H1 (cell line): Measurements from ENCODE around the gene AP1M2. TPM values are rescaled to one million over a fixed set of nuclear protein-coding genes. Genes with fewer than 3 reads are reported as not detected.

Source experiments
- ATF2 ChIP-seq: IDR thresholded peaks from 2 replicates; pipeline ENCODE4 v1.6.1; 2012; ENCODE audit warnings: low read length, inconsistent platforms
- BRCA1 ChIP-seq: IDR thresholded peaks from 2 replicates; pipeline ENCODE4 v1.6.1; 2012; ENCODE audit warnings: low read depth, low read length, improper control_type of control experiment
- POLR2A ChIP-seq, 2 experiments: IDR thresholded peaks; 1 replicate in 1 of 2; 2 replicates in 1 of 2; pipeline ENCODE4 v1.6.1; 2011; ENCODE audit warnings: low read depth in 2 of 2, low read length in 2 of 2, mild to moderate bottlenecking in 2 of 2; ENCODE audit errors: control extremely low read depth in 1 of 2
- SIN3A ChIP-seq, 2 experiments: IDR thresholded peaks in 1 of 2; conservative IDR thresholded peaks in 1 of 2; 2 replicates each; pipeline ENCODE4 v1.6.1; 2011 to 2012; ENCODE audit warnings: low read length in 2 of 2, improper control_type of control experiment in 1 of 2, low read depth in 1 of 2, mild to moderate bottlenecking in 1 of 2
- SIRT6 ChIP-seq: IDR thresholded peaks from one replicate; pipeline ENCODE4 v1.7.1; 2012; ENCODE audit warnings: low read length, inconsistent platforms
- SP4 ChIP-seq: IDR thresholded peaks from 2 replicates; pipeline ENCODE4 v1.6.1; 2012; ENCODE audit warnings: low read length, inconsistent platforms
- SUZ12 ChIP-seq: fragments of 200-600 bp; sonication (generic); IDR thresholded peaks from 2 replicates; pipeline ENCODE4 v1.6.1; 2012; ENCODE audit warnings: mild to moderate bottlenecking, inconsistent platforms, low read length, moderate library complexity, mixed read lengths
- ZNF274 ChIP-seq: IDR thresholded peaks from 2 replicates; pipeline ENCODE4 v1.7.0; 2012; ENCODE audit warnings: low read length, borderline replicate concordance; ENCODE audit errors: extremely low read depth
- polyA plus RNA-seq, 7 experiments: library from polyadenylated mRNA; depleted of rRNA in 3 of 7; stranded (reverse) in 5 of 7; unstranded in 2 of 7; fragments of >200 nt in 5 of 7; fragments of 200-250 nt in 2 of 7; gene quantifications; 1 replicate in 5 of 7; 2 replicates in 1 of 7; 4 replicates in 1 of 7; pipeline versions ENCODE4 v1.2.1 to v1.2.3, GENCODE V29; 2011 to 2013; ENCODE audit warnings: missing spikeins in 2 of 7, mixed read lengths in 2 of 7
- total RNA-seq: library from RNA; stranded (reverse); fragmentation: NEBNext Ultra II Directional; extraction: Animal tissue kit (Norgen Biotek cat#: 25700); gene quantifications from 2 replicates; pipeline ENCODE4 v1.2.1, GENCODE V29; 2021
- TF ChIP-seq, protein P1 (sequence below): fragments of 300-600 bp; sonication (generic); IDR thresholded peaks from 2 replicates; pipeline ENCODE4 v1.7.1; 2012; ENCODE audit warnings: low read length, moderate library complexity, mild to moderate bottlenecking, inconsistent platforms; ENCODE audit not compliant: insufficient replicate concordance
- TF ChIP-seq, protein P2 (sequence below): IDR thresholded peaks from 2 replicates; pipeline ENCODE4 v1.6.1; 2012; ENCODE audit warnings: inconsistent platforms

The AP1M2 gene
- total and polyA plus RNA-seq, 2 of the 8 experiments (the other 6 are each of a cell fraction or from before 2014, with no cell fraction given) = 140 to 161 TPM

- TF ChIP-seq, protein P1, sequence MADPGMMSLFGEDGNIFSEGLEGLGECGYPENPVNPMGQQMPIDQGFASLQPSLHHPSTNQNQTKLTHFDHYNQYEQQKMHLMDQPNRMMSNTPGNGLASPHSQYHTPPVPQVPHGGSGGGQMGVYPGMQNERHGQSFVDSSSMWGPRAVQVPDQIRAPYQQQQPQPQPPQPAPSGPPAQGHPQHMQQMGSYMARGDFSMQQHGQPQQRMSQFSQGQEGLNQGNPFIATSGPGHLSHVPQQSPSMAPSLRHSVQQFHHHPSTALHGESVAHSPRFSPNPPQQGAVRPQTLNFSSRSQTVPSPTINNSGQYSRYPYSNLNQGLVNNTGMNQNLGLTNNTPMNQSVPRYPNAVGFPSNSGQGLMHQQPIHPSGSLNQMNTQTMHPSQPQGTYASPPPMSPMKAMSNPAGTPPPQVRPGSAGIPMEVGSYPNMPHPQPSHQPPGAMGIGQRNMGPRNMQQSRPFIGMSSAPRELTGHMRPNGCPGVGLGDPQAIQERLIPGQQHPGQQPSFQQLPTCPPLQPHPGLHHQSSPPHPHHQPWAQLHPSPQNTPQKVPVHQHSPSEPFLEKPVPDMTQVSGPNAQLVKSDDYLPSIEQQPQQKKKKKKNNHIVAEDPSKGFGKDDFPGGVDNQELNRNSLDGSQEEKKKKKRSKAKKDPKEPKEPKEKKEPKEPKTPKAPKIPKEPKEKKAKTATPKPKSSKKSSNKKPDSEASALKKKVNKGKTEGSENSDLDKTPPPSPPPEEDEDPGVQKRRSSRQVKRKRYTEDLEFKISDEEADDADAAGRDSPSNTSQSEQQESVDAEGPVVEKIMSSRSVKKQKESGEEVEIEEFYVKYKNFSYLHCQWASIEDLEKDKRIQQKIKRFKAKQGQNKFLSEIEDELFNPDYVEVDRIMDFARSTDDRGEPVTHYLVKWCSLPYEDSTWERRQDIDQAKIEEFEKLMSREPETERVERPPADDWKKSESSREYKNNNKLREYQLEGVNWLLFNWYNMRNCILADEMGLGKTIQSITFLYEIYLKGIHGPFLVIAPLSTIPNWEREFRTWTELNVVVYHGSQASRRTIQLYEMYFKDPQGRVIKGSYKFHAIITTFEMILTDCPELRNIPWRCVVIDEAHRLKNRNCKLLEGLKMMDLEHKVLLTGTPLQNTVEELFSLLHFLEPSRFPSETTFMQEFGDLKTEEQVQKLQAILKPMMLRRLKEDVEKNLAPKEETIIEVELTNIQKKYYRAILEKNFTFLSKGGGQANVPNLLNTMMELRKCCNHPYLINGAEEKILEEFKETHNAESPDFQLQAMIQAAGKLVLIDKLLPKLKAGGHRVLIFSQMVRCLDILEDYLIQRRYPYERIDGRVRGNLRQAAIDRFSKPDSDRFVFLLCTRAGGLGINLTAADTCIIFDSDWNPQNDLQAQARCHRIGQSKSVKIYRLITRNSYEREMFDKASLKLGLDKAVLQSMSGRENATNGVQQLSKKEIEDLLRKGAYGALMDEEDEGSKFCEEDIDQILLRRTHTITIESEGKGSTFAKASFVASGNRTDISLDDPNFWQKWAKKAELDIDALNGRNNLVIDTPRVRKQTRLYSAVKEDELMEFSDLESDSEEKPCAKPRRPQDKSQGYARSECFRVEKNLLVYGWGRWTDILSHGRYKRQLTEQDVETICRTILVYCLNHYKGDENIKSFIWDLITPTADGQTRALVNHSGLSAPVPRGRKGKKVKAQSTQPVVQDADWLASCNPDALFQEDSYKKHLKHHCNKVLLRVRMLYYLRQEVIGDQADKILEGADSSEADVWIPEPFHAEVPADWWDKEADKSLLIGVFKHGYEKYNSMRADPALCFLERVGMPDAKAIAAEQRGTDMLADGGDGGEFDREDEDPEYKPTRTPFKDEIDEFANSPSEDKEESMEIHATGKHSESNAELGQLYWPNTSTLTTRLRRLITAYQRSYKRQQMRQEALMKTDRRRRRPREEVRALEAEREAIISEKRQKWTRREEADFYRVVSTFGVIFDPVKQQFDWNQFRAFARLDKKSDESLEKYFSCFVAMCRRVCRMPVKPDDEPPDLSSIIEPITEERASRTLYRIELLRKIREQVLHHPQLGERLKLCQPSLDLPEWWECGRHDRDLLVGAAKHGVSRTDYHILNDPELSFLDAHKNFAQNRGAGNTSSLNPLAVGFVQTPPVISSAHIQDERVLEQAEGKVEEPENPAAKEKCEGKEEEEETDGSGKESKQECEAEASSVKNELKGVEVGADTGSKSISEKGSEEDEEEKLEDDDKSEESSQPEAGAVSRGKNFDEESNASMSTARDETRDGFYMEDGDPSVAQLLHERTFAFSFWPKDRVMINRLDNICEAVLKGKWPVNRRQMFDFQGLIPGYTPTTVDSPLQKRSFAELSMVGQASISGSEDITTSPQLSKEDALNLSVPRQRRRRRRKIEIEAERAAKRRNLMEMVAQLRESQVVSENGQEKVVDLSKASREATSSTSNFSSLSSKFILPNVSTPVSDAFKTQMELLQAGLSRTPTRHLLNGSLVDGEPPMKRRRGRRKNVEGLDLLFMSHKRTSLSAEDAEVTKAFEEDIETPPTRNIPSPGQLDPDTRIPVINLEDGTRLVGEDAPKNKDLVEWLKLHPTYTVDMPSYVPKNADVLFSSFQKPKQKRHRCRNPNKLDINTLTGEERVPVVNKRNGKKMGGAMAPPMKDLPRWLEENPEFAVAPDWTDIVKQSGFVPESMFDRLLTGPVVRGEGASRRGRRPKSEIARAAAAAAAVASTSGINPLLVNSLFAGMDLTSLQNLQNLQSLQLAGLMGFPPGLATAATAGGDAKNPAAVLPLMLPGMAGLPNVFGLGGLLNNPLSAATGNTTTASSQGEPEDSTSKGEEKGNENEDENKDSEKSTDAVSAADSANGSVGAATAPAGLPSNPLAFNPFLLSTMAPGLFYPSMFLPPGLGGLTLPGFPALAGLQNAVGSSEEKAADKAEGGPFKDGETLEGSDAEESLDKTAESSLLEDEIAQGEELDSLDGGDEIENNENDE = no peak
- no peak for TF ChIP-seq SIRT6
- TF ChIP-seq SIN3A (conservative IDR thresholded peaks at IDR 0.05 in 1 of 2, IDR thresholded peaks at IDR 0.05 in 1 of 2; ENCODE audit: low read depth in 1 of 2, low read length in 2 of 2) = no peak
- TF ChIP-seq, protein P2, sequence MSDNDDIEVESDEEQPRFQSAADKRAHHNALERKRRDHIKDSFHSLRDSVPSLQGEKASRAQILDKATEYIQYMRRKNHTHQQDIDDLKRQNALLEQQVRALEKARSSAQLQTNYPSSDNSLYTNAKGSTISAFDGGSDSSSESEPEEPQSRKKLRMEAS = no peak
- no peak for TF ChIP-seq ATF2
- TF ChIP-seq SP4 = no peak
- no peak for TF ChIP-seq ZNF274
- TF ChIP-seq BRCA1 = no peak
- TF ChIP-seq POLR2A (IDR thresholded peaks at IDR 0.05; ENCODE audit: control extremely low read depth in 1 of 2, low read depth in 2 of 2, low read length in 2 of 2) = no peak
- no peak for TF ChIP-seq SUZ12
These were observed 63.9 kb downstream of the AP1M2 start (continued) for GRCh38 chr19:10523135-10523636.
